CD4-positive, alpha-beta T cell (primary cell): ENCODE data around the gene ABCG2. TPM values are rescaled to one million over a fixed set of nuclear protein-coding genes. Genes with fewer than 3 reads are reported as not detected.

Source experiments
- ATAC-seq: fragments of 200-7000 bp; cut with Tn5 transposase; one replicate; pipeline ENCODE4 v1.10.0; 2022; ENCODE audit warnings: mild to moderate bottlenecking; ENCODE audit not compliant: poor library complexity
- CTCF ChIA-PET: fragments of 350-600 bp; sonication (Branson Sonifier 250); formaldehyde crosslinking; loops from one replicate; lab custom pipeline; 2021; ENCODE audit warnings: antibody characterized with exemption, inconsistent platforms; lab: Charles Lee
- POLR2A ChIA-PET: fragments of 350-600 bp; sonication (Branson Sonifier 250); formaldehyde crosslinking; loops from one replicate; lab custom pipeline; 2021; ENCODE audit warnings: antibody characterized with exemption, inconsistent platforms; lab: Charles Lee
- DNase-seq, 14 experiments: peaks; one replicate each; pipeline ENCODE4 v3.0.0-alpha.2; 2013 to 2020; ENCODE audit warnings: mixed read lengths in 2 of 14
- H3K27ac ChIP-seq, 2 donors: one replicate each; pipeline versions ENCODE4 v1.5.1 to v1.7.0; 2013; ENCODE audit warnings: low read length in 2 of 2, low read depth in 1 of 2, mild to moderate bottlenecking in 1 of 2
- H3K27me3 ChIP-seq, 2 experiments: 1 replicate in 1 of 2; 2 replicates in 1 of 2; pipeline versions ENCODE4 v1.6.1 to v1.7.0; 2013; ENCODE audit warnings: low read length in 2 of 2, control low read depth in 1 of 2, mild to moderate bottlenecking in 1 of 2, moderate library complexity in 1 of 2; ENCODE audit not compliant: insufficient read depth in 2 of 2, control insufficient read depth in 1 of 2
- H3K36me3 ChIP-seq: one replicate; pipeline ENCODE4 v1.6.1; 2013; ENCODE audit warnings: low read length, control low read depth; ENCODE audit not compliant: insufficient read depth
- H3K4me1 ChIP-seq: one replicate; pipeline ENCODE4 v1.6.1; 2013; ENCODE audit warnings: low read length, control low read depth; ENCODE audit not compliant: insufficient read depth
- H3K4me3 ChIP-seq: one replicate; pipeline ENCODE4 v1.5.1; 2013; ENCODE audit warnings: mild to moderate bottlenecking, low read length, moderate library complexity
- H3K9me3 ChIP-seq, 2 experiments: 1 replicate in 1 of 2; 2 replicates in 1 of 2; pipeline versions ENCODE4 v1.6.1 to v1.7.0; 2013; ENCODE audit warnings: low read length in 2 of 2, mild to moderate bottlenecking in 2 of 2, control low read depth in 1 of 2, moderate library complexity in 1 of 2; ENCODE audit not compliant: control insufficient read depth in 1 of 2, insufficient read depth in 1 of 2
- H3K27ac Mint-ChIP-seq: one replicate; pipeline ENCODE4 v1.8.0; 2020; ENCODE audit warnings: mixed read lengths
- H3K27me3 Mint-ChIP-seq: one replicate; pipeline ENCODE4 v1.8.0; 2021; ENCODE audit warnings: mixed read lengths
- H3K36me3 Mint-ChIP-seq: one replicate; pipeline ENCODE4 v1.8.0; 2021; ENCODE audit warnings: low read depth, mixed read lengths
- H3K4me1 Mint-ChIP-seq: one replicate; pipeline ENCODE4 v1.8.0; 2021; ENCODE audit warnings: low read depth, mixed read lengths
- H3K4me3 Mint-ChIP-seq: one replicate; pipeline ENCODE4 v1.8.0; 2020; ENCODE audit warnings: mild to moderate bottlenecking, mixed read lengths
- H3K9me3 Mint-ChIP-seq: one replicate; pipeline ENCODE4 v1.8.0; 2020; ENCODE audit warnings: mixed read lengths
- intact Hi-C, 2 experiments: fragments of 100-400 bp; cut with DNase I in 1 of 2; cut with micrococcal nuclease in 1 of 2; formaldehyde crosslinking; loops; one replicate each; pipeline versions ENCODE4 v1.15.1 to v1.9.0; 2023 to 2025; cut with DNase I, micrococcal nuclease
- total RNA-seq, 174 experiments: library from RNA in 2 of 174; stranded (reverse) in 2 of 174; gene quantifications; one replicate each; pipeline ENCODE4 v1.2.3 and lab custom pipeline; 2021 to 2026
- TF ChIP-seq, protein P1 (sequence below): fragments of 200-600 bp; IDR thresholded peaks from one replicate; pipeline ENCODE4 v1.8.0; 2022; ENCODE audit warnings: antibody characterized with exemption, mild to moderate bottlenecking

ABCG2 gene
- total RNA-seq, 2 experiments from 2014 or later, result not detected

DNA sequence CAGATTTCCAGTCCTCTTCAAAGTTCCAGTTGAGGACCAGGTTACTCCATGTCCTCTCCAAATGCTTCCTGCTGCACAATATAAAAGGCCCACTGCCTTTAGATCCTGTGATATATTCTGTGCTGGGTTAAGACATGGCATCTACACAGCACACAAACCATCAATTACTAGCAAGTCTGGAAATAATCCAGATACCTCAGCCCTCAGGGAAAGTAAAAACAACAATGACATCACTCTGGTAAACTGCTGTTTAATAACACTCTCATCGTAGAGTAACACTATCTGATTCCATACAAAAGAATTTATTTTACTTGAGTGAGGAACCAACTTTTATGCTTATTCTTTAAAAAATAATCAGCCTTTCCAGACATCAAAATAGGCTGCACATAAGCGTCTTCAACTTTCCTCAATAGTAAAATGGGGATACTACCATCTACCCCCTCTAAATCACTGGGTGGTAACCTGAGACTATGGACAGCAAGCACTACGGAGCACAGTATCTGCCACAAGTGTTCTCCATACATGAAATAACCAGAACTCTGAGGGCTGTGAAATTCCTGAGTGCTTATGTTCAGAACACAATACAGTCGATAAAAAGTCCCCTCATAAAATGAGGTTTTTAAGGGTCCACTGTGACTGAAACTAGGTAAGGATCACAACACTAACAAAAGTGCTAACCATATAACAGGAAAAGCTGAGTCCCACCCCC is 53.4 kb downstream of the ABCG2 start:
- H3K27ac Mint-ChIP-seq, result no peak overlapping the region
- ChIA-PET CTCF (no interaction called here), POLR2A (no interaction called here)
- Histone ChIP-seq H3K36me3 (no peaks in the 10 kb centered on the region), H3K9me3 (no peaks in the 10 kb centered on the region), H3K27ac (no peak overlapping the region), H3K4me3 (no peak overlapping the region), H3K27me3 (no peaks in the 10 kb centered on the region), H3K4me1 (no peaks in the 10 kb centered on the region)
- intact Hi-C loops, result no loop called here
- no peaks in the 10 kb centered on the region for H3K36me3 Mint-ChIP-seq
- H3K27me3 Mint-ChIP-seq, result peaks cover 5% of the 10 kb centered on the region
- TF ChIP-seq, protein P1, sequence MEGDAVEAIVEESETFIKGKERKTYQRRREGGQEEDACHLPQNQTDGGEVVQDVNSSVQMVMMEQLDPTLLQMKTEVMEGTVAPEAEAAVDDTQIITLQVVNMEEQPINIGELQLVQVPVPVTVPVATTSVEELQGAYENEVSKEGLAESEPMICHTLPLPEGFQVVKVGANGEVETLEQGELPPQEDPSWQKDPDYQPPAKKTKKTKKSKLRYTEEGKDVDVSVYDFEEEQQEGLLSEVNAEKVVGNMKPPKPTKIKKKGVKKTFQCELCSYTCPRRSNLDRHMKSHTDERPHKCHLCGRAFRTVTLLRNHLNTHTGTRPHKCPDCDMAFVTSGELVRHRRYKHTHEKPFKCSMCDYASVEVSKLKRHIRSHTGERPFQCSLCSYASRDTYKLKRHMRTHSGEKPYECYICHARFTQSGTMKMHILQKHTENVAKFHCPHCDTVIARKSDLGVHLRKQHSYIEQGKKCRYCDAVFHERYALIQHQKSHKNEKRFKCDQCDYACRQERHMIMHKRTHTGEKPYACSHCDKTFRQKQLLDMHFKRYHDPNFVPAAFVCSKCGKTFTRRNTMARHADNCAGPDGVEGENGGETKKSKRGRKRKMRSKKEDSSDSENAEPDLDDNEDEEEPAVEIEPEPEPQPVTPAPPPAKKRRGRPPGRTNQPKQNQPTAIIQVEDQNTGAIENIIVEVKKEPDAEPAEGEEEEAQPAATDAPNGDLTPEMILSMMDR, result no peak
- H3K9me3 Mint-ChIP-seq, result no peaks in the 10 kb centered on the region
- DNase-seq, result no peak
- H3K4me3 Mint-ChIP-seq, result no peak overlapping the region
- no peaks in the 10 kb centered on the region for H3K4me1 Mint-ChIP-seq
- no peak for ATAC-seq

DNA sequence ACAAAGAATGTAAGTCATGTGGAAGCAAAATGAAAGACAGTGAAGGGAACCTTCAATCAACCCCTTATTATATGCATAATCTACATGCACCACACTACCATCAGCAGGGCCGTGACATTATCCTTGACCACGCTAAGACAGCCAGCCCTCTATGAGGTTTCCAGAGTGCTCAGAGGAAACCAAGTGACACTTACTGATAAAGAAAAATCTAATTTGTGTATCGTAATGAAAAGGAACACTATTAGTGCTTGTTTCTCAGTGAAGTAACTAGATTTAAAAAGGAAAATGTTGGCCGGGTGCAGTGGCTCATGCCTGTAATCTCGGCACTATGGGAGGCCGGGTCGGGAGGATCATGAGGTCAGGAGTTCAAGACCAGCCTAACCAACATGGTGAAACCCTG is 56.4 kb downstream of the ABCG2 start:
- DNase-seq (no peak), ATAC-seq (no peak)
- Mint-ChIP-seq H3K27me3 (peaks cover 5% of the 10 kb centered on the region), H3K36me3 (no peaks in the 10 kb centered on the region), H3K4me3 (no peak overlapping the region), H3K4me1 (no peaks in the 10 kb centered on the region), H3K27ac (no peak overlapping the region), H3K9me3 (no peaks in the 10 kb centered on the region)
- no peaks in the 10 kb centered on the region for H3K9me3 ChIP-seq
- H3K27me3 ChIP-seq, result no peaks in the 10 kb centered on the region
- no peaks in the 10 kb centered on the region for H3K4me1 ChIP-seq
- H3K27ac ChIP-seq, result no peak overlapping the region
- CTCF ChIA-PET, result no interaction called here
- no peak overlapping the region for H3K4me3 ChIP-seq
- POLR2A ChIA-PET, result no interaction called here
- intact Hi-C loops, result no loop called here
- TF ChIP-seq, protein P1, result no peak
- no peaks in the 10 kb centered on the region for H3K36me3 ChIP-seq

DNA sequence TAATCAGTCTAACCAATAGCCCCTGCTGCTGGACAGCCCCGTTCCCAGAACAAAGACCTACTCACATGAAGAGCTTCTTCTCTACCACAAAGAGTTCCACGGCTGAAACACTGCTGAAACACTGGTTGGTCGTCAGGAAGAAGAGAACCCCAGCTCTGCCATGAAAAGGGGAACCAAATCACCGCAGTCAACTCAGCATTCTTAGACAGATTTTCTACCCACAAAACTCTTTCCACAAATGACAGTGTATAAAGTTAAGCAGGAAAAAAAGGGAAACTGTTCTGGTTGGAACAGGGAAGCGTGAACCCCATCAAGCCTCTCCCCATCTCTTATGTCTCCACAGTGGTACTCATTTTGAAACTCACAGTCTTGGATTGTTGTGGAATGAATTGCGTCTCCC is 57.3 kb downstream of the ABCG2 start:
- Mint-ChIP-seq H3K4me1 (no peaks in the 10 kb centered on the region), H3K27ac (no peak overlapping the region), H3K36me3 (no peaks in the 10 kb centered on the region), H3K4me3 (no peak overlapping the region), H3K9me3 (no peaks in the 10 kb centered on the region), H3K27me3 (peaks cover 5% of the 10 kb centered on the region)
- POLR2A ChIA-PET, result no interaction called here
- H3K27ac ChIP-seq, result no peak overlapping the region
- ATAC-seq (no peak), DNase-seq (peak in 3 of 14 experiments; percentile 7 to 20 (median 15))
- intact Hi-C loops, result no loop called here
- no peaks in the 10 kb centered on the region for H3K36me3 ChIP-seq
- no peak overlapping the region for H3K4me3 ChIP-seq
- no peaks in the 10 kb centered on the region for H3K4me1 ChIP-seq
- H3K27me3 ChIP-seq, result no peaks in the 10 kb centered on the region
- no peaks in the 10 kb centered on the region for H3K9me3 ChIP-seq
- CTCF ChIA-PET, result no interaction called here
- TF ChIP-seq, protein P1, result no peak
